A549 (cell line): ENCODE data around the gene PLEKHG4B.

Experiments
- PHF8 ChIP-seq: fragments of 200-600 bp; sonication (generic); IDR thresholded peaks from 2 replicates; pipeline ENCODE4 v1.6.1; 2016; ENCODE audit warnings: low read depth, mild to moderate bottlenecking, antibody characterized with exemption, moderate library complexity, borderline replicate concordance
- POLR2AphosphoS2 ChIP-seq: conservative IDR thresholded peaks from 2 replicates; pipeline ENCODE4 v1.6.1; 2012; ENCODE audit warnings: low read length, improper control_type of control experiment, inconsistent platforms
- ZSCAN20 ChIP-seq: fragments of 250-450 bp; sonication (Bioruptor Pico); IDR thresholded peaks from 2 replicates; pipeline ENCODE4 v1.8.0; 2022; ENCODE audit warnings: mild to moderate bottlenecking, moderate library complexity

DNA sequence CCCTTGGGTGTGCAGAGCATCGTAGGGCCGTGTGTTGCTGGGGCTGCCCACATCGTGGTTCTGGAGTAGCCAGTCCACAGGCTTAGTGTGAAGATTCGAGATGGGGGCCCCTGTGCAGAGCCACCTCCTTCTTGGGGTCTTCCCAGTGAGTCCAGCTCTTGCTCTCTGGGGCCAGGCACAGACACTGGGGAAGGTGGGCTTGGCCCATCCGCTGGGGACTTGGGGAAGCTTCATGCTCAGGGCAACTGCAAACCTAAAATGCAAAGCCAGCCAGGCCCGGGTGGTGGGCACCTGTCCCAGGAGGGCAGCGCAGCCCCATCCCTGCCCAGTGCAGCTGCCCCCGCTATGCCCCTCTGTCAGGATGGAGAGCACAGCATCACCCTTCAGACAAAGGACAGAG lies 53.0 kb downstream of the PLEKHG4B start:
- no peak for TF ChIP-seq PHF8
- TF ChIP-seq ZSCAN20 = no peak
- no peak for TF ChIP-seq POLR2AphosphoS2
